GM12801 (cell line): ENCODE results near the gene THUMPD3.

Experiments
- TF ChIP-seq, protein P1 (sequence below): IDR thresholded peaks from one replicate; pipeline ENCODE4 v1.5.1; 2011; ENCODE audit warnings: control low read depth; ENCODE audit not compliant: insufficient read length; ENCODE audit errors: extremely low read depth

THUMPD3 gene

DNA sequence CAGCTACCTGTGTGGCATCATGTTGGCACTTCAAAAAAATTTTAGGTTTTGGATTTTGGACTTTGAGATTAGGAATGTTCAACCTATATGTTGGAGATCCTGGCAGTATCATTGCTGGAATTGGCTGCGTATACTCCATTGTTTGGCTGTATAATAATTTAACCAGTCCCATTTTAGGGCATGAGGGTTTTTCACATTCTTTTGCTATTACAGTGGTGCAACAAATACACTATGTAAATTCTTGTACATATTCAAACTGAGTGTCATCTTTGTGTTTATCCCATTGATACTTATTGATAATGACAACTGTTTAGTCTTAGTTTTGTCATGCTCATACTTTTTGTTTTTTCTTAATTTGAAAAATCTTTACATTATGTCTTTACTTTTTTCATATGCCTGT is 6.7 kb downstream of the THUMPD3 start:
- TF ChIP-seq, protein P1, sequence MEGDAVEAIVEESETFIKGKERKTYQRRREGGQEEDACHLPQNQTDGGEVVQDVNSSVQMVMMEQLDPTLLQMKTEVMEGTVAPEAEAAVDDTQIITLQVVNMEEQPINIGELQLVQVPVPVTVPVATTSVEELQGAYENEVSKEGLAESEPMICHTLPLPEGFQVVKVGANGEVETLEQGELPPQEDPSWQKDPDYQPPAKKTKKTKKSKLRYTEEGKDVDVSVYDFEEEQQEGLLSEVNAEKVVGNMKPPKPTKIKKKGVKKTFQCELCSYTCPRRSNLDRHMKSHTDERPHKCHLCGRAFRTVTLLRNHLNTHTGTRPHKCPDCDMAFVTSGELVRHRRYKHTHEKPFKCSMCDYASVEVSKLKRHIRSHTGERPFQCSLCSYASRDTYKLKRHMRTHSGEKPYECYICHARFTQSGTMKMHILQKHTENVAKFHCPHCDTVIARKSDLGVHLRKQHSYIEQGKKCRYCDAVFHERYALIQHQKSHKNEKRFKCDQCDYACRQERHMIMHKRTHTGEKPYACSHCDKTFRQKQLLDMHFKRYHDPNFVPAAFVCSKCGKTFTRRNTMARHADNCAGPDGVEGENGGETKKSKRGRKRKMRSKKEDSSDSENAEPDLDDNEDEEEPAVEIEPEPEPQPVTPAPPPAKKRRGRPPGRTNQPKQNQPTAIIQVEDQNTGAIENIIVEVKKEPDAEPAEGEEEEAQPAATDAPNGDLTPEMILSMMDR = no peak

- TF ChIP-seq, protein P1 = no peak
Measured at GRCh38 chr3:9373465-9373864, 10.6 kb downstream of the THUMPD3 start.

DNA sequence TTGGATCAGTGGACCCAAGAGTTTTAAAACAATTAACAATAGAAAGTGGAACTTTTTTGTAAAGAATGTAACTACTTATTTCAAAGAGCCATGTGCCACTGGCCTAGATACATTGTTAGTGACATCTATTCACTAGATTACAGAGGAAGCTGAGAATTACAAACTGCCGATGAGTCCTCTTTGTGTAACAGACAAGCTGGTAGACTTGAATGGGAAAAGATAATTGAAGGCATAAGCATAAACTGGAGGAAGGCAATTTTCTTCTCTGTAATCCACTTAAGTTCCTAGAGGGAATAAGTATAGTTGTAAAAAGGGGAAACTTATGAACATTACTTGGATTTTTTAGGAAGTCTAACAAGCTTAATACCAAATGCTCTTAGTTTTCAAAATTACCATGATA is 15.1 kb downstream of the THUMPD3 start:
- TF ChIP-seq, protein P1 = no peak

GRCh38 chr3:9379327-9379726 is 16.5 kb downstream of the THUMPD3 start:
- TF ChIP-seq, protein P1 = no peak

DNA sequence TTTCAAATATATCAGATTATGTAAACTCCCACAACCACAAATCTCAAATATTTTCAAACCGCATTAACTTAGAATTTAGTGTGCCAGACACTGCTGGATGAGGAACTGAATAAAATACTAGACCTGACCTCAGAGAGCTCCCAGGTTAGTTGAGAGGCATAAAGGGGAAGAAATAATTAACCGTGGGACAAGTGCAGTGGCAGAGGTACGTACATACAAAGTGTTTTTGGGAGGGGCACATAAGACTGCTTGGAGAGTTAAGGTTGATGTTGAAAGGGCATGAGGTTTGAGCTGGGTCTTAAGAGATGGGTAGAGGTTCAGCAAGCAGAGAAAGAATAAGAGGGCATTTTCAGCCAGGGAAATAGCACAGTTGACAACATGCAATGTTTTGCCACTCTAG is 17.2 kb downstream of the THUMPD3 start:
- TF ChIP-seq, protein P1 = no peak

DNA sequence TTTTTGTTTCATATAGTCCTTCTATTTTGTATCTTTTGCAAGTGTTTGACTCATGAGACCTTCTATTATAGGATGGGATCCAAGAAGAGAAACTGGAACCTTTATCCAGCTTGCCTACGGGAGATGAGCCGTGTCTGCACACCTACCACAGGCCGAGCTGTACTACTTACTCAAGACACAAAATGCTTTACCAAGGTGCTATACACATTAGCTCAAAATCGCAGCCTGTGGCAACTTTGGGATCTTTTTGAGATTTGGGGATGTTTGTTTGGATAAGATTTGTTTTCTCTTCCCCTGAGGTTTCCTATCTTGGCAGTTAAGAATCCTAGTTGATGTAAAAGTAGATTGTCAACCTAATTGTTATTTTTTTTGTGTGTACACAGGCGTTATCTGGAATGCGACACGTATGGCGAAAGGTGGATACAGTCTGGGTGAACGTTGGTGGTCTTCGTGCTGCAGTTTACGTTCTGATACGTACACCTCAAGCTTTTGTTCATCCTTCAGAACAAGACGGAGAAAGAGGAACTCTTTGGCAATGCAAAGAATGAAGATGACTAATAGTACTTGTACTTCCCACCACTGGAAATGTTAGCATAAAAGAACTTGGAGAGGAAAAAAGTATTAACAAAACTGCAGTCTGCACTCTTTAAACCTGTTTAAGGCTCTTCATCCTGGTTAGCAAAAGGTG is 21.4 kb downstream of the THUMPD3 start:
- TF ChIP-seq, protein P1 = no peak

- TF ChIP-seq, protein P1 = no peak
Measured at GRCh38 chr3:9385187-9386077, 22.6 kb downstream of the THUMPD3 start.
